Esophagus squamous epithelium (tissue), 5 donors: ENCODE results near the gene ITK. TPM values are rescaled to one million over a fixed set of nuclear protein-coding genes. Genes with fewer than 3 reads are reported as not detected.

Source experiments
- DNase-seq: peaks from one replicate; lab custom pipeline; 2025; lab: John Stamatoyannopoulos, UW
- H3K27ac ChIP-seq, 4 donors: fragments of 200-600 bp; sonication (generic); one replicate each; pipeline ENCODE4 v1.5.1; 2016 to 2019; ENCODE audit warnings: mild to moderate bottlenecking in 1 of 4
- H3K27me3 ChIP-seq, 4 donors: fragments of 200-600 bp; sonication (generic); 1 replicate in 3 of 4; 2 replicates in 1 of 4; pipeline versions ENCODE4 v1.5.1 to v1.6.0; 2017 to 2021; ENCODE audit warnings: antibody characterized with exemption in 1 of 4
- H3K36me3 ChIP-seq, 3 donors: fragments of 200-600 bp; sonication (generic); one replicate each; pipeline ENCODE4 v1.5.1; 2016 to 2019
- H3K4me1 ChIP-seq, 3 donors: fragments of 200-600 bp; sonication (generic); one replicate each; pipeline ENCODE4 v1.5.1; 2017 to 2019
- H3K4me3 ChIP-seq, 4 donors: fragments of 200-600 bp; sonication (generic); 1 replicate in 3 of 4; 2 replicates in 1 of 4; pipeline ENCODE4 v1.5.1; 2016 to 2019; ENCODE audit warnings: mild to moderate bottlenecking in 2 of 4, moderate library complexity in 1 of 4
- H3K9me3 ChIP-seq, 3 donors: fragments of 200-600 bp; sonication (generic); one replicate each; pipeline ENCODE4 v1.5.1; 2016 to 2019
- CTCF ChIP-seq, 6 experiments: fragments of 450-650 bp in 4 of 6; fragments of 200-600 bp in 2 of 6; sonication (generic) in 2 of 6; IDR thresholded peaks; one replicate each; pipeline ENCODE4 v1.5.1; 2016 to 2019; ENCODE audit warnings: antibody characterized with exemption in 6 of 6, mild to moderate bottlenecking in 4 of 6, moderate library complexity in 4 of 6
- POLR2A ChIP-seq, 4 donors: fragments of 450-650 bp; IDR thresholded peaks; one replicate each; pipeline ENCODE4 v1.6.1; 2017; ENCODE audit warnings: antibody characterized with exemption in 4 of 4, mild to moderate bottlenecking in 4 of 4, moderate library complexity in 3 of 4
- WGBS, 2 donors: methylation state at CpG; one replicate each; pipeline ENCODE4 v1.1.5; 2018; 5-methylcytosine and 5-hydroxymethylcytosine counted together
- intact Hi-C: fragments of 100-400 bp; cut with DNase I; formaldehyde crosslinking; loops from one replicate; pipeline ENCODE4 v1.15.0; 2022
- total RNA-seq, 4 donors: library from RNA; depleted of rRNA; stranded (reverse); fragments of >200 nt; gene quantifications; one replicate each; pipeline ENCODE4 v1.1.0, GENCODE V29; 2016
- donor health status: DM: yes; HTN: yes; CAD: no.

ITK gene
- total RNA-seq, 4 donors from 2014 or later, result 0.53 to 5.1 (median 3.9) TPM

- WGBS, 2 donors, result 86 to 100% methylated on average over 2 of the region's 5 CpGs
- H3K9me3 ChIP-seq, result no peaks in the 10 kb centered on the region
- H3K4me3 ChIP-seq, result no peak overlapping the region
- H3K4me1 ChIP-seq, result no peaks in the 10 kb centered on the region
- no peak for DNase-seq
- TF ChIP-seq CTCF (IDR thresholded peaks at IDR 0.05) (no peak), POLR2A (IDR thresholded peaks at IDR 0.05) (no peak)
- H3K27ac ChIP-seq, result no peak overlapping the region
- H3K27me3 ChIP-seq, result no peaks in the 10 kb centered on the region
- intact Hi-C loops, result no loop called here
- H3K36me3 ChIP-seq, result no peaks in the 10 kb centered on the region
Observed at GRCh38 chr5:157303023-157303422, 122.4 kb downstream of the ITK start.

- no peaks in the 10 kb centered on the region for H3K36me3 ChIP-seq
- no peak for DNase-seq
- intact Hi-C loops, result no loop called here
- no peak overlapping the region for H3K27ac ChIP-seq
- H3K4me3 ChIP-seq, result no peak overlapping the region
- TF ChIP-seq CTCF (IDR thresholded peaks at IDR 0.05) (no peak), POLR2A (IDR thresholded peaks at IDR 0.05) (no peak)
- no peaks in the 10 kb centered on the region for H3K4me1 ChIP-seq
- H3K9me3 ChIP-seq, result no peaks in the 10 kb centered on the region
- H3K27me3 ChIP-seq, result no peaks in the 10 kb centered on the region
- WGBS, 2 donors, result 60 to 69% methylated on average over 3 to 4 of the region's 8 CpGs
Observed at GRCh38 chr5:157303667-157304327, 123.2 kb downstream of the ITK start.

Other genes starting within 250 kb of the ITK start
- not detected for gene TIMD4, start 217.6 kb upstream of the ITK start, total RNA-seq
- gene HAVCR1, start 121.7 kb upstream of the ITK start, total RNA-seq, result under 1 TPM in 1 of 4 donors, not detected in 3; 0.19 TPM
- 1 to 10 TPM in 3 of 4 donors, under 1 TPM in 1; 0.45 to 5.3 (median 3.5) TPM for gene HAVCR2, start 71.8 kb upstream of the ITK start, total RNA-seq
- gene MED7, start 38.0 kb upstream of the ITK start, total RNA-seq, result 1 to 10 TPM; 4.7 to 8.3 (median 6.9) TPM
- not detected for gene GARIN3, start 14.6 kb upstream of the ITK start, total RNA-seq
- 10 to 100 TPM in 1 of 4 donors, 1 to 10 TPM in 3; 4.2 to 10.3 (median 8.1) TPM for gene CYFIP2, start 85.3 kb downstream of the ITK start, total RNA-seq